Spleen (tissue), 7 donors: Measurements from ENCODE around the gene GRIP1.

Experiments used
- POLR2A ChIP-seq, 3 donors: fragments of 450-650 bp; IDR thresholded peaks; one replicate each; pipeline ENCODE4 v1.5.1; 2017; ENCODE audit warnings: antibody characterized with exemption in 3 of 3, mild to moderate bottlenecking in 1 of 3
- POLR2AphosphoS5 ChIP-seq, 3 donors: sonication (generic); formaldehyde crosslinking; IDR thresholded peaks; one replicate each; pipeline ENCODE4 v1.5.1; 2017; ENCODE audit warnings: antibody characterized with exemption in 3 of 3
- TF ChIP-seq, protein P1 (sequence below), 11 experiments: fragments of 200-600 bp in 7 of 11; fragments of 450-650 bp in 4 of 11; sonication (generic) in 4 of 11; IDR thresholded peaks in 8 of 11; conservative IDR thresholded peaks in 3 of 11; 1 replicate in 7 of 11; 2 replicates in 4 of 11; pipeline versions ENCODE4 v1.4.0 to v1.8.0; 2016 to 2021; ENCODE audit warnings: antibody characterized with exemption in 11 of 11, inconsistent platforms in 4 of 11, mild to moderate bottlenecking in 1 of 11
- donor health status: DM: no; HTN: no; CAD: no; lungs with moderate emphysema.
- donor health status: DM: no; HTN: no; CAD: no.
- donor health status: DM: no; HTN: no; CAD: no.

DNA sequence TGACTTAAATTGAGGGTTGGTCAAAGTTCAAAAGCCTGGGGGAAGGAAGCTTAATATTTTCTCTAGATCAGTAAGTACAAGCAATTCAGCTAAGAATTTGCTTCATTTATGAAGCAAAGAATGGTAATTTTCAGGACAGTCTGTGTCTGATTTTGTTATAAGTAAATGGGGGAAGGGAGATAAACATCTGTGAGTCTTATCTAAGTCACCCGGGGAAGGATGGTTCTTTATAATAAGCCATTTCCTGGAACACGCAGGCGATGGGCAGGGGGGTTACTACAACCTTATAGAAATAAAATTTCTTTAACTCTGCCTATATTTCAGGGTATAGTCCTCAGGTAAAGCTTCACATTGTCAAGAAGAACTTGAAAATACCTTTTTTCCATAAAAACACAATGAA lies 333.7 kb downstream of the GRIP1 start:
- TF ChIP-seq, protein P1, sequence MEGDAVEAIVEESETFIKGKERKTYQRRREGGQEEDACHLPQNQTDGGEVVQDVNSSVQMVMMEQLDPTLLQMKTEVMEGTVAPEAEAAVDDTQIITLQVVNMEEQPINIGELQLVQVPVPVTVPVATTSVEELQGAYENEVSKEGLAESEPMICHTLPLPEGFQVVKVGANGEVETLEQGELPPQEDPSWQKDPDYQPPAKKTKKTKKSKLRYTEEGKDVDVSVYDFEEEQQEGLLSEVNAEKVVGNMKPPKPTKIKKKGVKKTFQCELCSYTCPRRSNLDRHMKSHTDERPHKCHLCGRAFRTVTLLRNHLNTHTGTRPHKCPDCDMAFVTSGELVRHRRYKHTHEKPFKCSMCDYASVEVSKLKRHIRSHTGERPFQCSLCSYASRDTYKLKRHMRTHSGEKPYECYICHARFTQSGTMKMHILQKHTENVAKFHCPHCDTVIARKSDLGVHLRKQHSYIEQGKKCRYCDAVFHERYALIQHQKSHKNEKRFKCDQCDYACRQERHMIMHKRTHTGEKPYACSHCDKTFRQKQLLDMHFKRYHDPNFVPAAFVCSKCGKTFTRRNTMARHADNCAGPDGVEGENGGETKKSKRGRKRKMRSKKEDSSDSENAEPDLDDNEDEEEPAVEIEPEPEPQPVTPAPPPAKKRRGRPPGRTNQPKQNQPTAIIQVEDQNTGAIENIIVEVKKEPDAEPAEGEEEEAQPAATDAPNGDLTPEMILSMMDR (IDR thresholded peaks at IDR 0.05 in 8 of 11, conservative IDR thresholded peaks at IDR 0.05 in 3 of 11): no peak
- TF ChIP-seq POLR2A (IDR thresholded peaks at IDR 0.05) (no peak), POLR2AphosphoS5 (IDR thresholded peaks at IDR 0.05) (no peak)
